ENCODE results near the gene RGS3.
"Not testable (repeated sequence)": the region's sequence is repeated elsewhere in the genome, so short reads cannot be mapped to it uniquely, and the experiment has no call there.

Gene RGS3

DNA sequence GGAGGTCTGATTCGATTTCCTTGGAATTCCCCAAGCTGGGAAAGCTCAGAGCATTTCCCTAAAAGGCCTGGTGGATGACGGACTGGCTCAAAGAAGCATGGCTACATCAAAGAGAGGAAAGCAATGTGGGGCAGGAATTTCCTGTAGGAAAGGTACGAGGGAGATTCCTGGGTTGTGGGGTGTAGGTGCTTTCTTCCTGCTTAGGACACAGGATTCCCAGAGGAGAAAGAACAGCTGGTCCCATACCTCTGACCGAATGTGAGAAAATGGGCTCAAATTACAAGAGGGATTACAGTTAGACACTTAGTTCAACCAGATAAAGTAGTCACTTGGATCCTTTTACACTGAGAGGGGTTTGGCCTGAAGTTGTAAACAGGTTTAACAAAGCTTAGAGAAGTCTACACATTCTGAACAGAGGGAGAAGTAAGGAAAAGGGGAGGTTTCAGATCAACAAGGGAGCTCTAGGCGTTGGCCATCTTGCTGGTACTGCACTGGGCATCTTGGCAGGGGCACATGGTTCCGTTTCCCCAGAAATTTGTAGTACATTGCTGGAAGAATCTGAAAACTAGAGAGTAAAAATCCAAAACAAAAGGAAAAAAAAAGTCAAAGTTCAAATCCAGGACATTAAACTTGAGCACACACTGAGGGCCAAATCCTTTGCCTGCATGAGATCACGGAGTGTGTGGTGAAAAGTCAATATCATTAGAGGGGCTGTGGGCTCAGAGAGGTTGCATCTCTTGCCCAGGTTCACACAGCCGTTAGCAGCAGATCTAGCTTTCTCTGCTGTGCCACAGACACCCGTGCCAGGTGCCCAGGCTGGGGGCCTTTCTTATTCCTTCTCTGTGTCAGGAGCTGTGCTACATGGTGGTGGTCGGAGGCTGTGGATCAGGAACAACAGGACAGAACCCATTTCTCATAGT lies 171.3 kb downstream of the RGS3 start:
- DNase-seq (ENCODE audit: low read depth in 2 of 2) = no peak

DNA sequence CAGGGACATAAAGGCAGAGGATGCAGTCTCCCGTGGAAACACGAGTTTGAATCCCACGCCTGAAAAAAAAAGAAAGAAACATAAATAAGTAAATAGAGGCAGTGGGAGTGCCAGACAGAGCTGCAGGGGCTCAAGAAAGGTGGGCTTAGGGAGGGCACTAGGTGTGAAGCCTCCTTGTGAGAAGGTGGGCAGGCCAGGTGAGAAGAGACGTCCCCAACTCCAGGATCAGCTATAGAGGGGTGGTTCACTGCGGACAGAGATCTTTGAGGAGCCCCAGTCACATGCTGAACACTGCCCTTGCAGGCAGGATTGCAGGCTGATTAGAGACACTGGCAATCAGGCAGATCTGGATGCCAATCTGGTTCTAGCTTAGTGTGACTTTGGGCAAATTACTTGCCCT lies 172.1 kb downstream of the RGS3 start:
- DNase-seq (ENCODE audit: low read depth in 2 of 2) = no peak

- no peak for DNase-seq (ENCODE audit: low read depth in 2 of 2)
These were observed 172.6 kb downstream of the RGS3 start for GRCh38 chr9:113636165-113636564.

- DNase-seq (ENCODE audit: low read depth in 2 of 2) = no peak
These were observed 173.2 kb downstream of the RGS3 start for GRCh38 chr9:113636693-113637092.

- no peak for DNase-seq (ENCODE audit: low read depth in 2 of 2)
These were observed 175.0 kb downstream of the RGS3 start for GRCh38 chr9:113638490-113638889.

- no peak for DNase-seq (ENCODE audit: low read depth in 2 of 2)
These were observed 175.4 kb downstream of the RGS3 start for GRCh38 chr9:113638897-113639296.

DNA sequence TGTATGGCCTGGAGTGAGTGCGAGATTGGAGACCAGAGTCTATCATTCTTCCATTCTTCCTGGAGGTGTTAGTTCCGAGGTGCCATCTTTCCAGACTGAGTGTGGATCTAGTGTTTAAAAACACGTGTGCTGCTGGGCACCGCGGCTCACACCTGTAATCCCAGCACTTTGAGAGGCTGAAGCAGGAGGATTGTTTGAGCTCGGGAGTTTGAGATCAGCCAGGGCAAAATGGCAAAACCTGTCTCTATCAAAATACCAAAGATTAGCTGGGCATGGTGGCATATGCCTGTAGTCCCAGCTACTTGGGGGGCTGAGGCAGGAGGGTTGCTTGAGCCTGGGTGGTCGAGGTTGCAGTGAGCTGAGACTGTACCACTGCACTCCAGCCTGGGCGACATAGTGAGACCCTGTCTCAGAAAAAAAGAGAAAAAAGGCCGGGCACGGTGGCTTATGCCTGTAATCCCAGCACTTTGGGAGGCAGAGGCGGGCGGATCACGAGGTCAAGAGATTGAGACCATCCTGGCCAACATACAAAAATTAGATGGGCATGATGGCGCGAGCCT lies 176.0 kb downstream of the RGS3 start:
- not testable (repeated sequence) for DNase-seq (ENCODE audit: low read depth in 2 of 2)

DNA sequence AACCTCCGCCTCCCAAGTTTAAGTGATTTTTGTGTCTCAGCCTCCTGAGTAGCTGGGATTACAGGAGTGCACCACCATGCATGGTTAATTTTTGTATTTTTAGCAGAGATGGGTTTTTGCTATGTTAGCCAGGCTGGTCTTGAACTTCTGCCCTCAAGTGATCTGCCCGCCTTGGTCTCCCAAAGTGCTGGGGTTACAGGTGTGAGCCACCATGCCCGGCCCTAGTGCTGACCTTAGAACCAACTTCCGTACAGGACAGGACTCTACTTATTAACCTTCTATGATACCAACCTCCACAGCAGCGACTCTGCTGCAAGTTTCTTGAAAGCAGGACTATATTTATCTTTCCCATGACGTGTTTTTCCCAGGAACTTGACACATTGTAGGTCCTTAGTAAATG lies 176.9 kb downstream of the RGS3 start:
- no peak for DNase-seq (ENCODE audit: low read depth in 2 of 2)

GRCh38 chr9:113641100-113641885 lies 177.8 kb downstream of the RGS3 start:
- DNase-seq (ENCODE audit: low read depth in 2 of 2) = no peak

DNA sequence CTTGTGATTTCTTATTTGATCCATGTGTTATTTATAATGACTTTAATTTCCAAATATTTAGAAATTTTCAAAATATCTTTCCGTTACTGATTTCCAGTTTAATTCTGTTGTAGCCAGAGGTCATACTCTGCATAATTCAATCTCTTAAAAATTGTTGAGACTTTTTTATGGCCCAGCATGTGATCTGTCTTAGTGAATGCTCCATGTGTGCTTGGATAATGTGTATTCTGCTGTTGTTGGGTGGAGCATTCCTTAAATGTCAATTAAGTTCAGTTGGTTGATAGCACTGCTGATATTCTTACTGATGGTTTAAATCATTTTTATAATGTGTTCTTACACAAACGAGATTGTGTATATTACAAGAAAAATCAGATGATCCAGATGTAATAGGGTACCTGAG lies 180.8 kb downstream of the RGS3 start:
- no peak for DNase-seq (ENCODE audit: low read depth in 2 of 2)

DNA sequence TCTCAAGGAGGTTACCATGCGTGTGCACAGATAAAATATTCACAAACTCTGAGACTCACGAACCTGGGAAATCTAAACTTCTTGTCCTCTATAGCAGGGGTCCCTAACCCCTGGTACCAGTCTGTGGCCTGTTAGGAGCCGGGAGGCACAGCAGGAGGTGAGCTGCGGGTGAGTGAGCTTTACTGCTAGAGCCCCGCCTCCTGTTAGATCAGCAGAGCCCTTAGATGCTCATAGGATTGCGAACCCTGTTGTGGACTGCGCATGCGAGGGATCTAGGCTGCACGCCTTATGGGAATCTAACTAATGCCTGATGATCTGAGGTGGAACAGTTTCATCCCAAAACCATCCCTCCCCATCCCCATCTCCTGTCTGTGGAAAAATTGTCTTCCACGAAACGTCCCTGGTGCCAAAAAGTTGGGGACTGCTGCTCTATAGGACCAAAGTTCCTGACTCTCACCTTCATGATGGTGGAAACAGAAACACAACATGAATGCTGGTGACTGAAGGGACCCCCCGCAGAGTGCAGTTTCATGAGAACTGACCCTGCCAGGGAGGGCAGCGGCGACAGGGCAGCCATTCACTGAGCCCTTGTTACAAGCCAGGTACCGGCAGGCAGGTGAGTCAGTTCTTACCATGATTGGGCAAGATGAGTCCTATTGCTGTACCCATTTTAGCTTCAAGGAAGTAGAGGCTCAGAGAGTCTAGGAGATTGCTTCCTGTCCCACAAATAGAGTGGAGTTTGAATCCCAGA lies 181.9 kb downstream of the RGS3 start:
- DNase-seq (ENCODE audit: low read depth in 2 of 2) = no peak

GRCh38 chr9:113645978-113646253 lies 182.4 kb downstream of the RGS3 start:
- no peak for DNase-seq (ENCODE audit: low read depth in 2 of 2)

DNA sequence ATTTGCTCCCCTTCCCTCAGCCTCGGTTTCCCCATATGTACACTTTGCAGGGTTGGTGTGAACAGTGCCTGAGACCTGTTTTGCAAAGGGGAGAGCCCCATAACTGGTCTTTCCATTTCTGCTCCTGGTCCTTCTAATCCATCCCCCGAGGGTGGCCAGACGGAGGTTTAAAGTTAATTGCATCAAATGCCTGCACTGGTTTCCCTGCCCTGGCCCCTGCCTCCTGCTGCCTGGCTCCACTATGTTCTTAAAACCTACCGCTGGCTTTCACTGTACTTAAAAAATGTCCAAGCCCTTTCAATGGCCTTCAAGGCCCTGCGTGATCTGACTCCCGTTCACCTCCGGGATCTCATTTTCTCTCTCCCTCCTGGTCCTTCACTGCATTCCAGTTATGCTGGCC lies 183.0 kb downstream of the RGS3 start:
- no peak for DNase-seq (ENCODE audit: low read depth in 2 of 2)

Data from stimulated activated CD4-positive, alpha-beta T cell treated with anti-CD3 and anti-CD28 coated beads, Interleukin-12 subunit alpha, Interleukin-12 subunit beta, amount 100 ng/mL, for 24 hours (primary cell).